ENCODE data around the gene NLGN1. TPM values are rescaled to one million over a fixed set of nuclear protein-coding genes. Genes with fewer than 3 reads are reported as not detected.

NLGN1 gene
- total and polyA plus RNA-seq, 9 of the 15 experiments (the other 6 are each of a cell fraction or from before 2014, with no cell fraction given) = under 0.01 to 0.01 TPM; not detected in 7

- TF ChIP-seq, protein P1, sequence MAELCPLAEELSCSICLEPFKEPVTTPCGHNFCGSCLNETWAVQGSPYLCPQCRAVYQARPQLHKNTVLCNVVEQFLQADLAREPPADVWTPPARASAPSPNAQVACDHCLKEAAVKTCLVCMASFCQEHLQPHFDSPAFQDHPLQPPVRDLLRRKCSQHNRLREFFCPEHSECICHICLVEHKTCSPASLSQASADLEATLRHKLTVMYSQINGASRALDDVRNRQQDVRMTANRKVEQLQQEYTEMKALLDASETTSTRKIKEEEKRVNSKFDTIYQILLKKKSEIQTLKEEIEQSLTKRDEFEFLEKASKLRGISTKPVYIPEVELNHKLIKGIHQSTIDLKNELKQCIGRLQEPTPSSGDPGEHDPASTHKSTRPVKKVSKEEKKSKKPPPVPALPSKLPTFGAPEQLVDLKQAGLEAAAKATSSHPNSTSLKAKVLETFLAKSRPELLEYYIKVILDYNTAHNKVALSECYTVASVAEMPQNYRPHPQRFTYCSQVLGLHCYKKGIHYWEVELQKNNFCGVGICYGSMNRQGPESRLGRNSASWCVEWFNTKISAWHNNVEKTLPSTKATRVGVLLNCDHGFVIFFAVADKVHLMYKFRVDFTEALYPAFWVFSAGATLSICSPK (IDR thresholded peaks at IDR 0.05; ENCODE audit: borderline replicate concordance) = no peak
- TF ChIP-seq SMARCE1 (IDR thresholded peaks at IDR 0.05) (no peak), ZNF766 (CRISPR knock-in tag; conservative IDR thresholded peaks at IDR 0.05) (no peak), NFYB (IDR thresholded peaks at IDR 0.05; ENCODE audit: extremely low read depth, insufficient read length) (no peak), PREB (CRISPR knock-in tag; IDR thresholded peaks at IDR 0.05) (no peak), SMARCA5 (IDR thresholded peaks at IDR 0.05) (no peak), AFF1 (IDR thresholded peaks at IDR 0.05; ENCODE audit: low read depth in 1 of 2, partially characterized antibody in 2 of 2) (no peak), HBP1 (CRISPR knock-in tag; IDR thresholded peaks at IDR 0.05) (no peak), SMAD3 (CRISPR knock-in tag; conservative IDR thresholded peaks at IDR 0.05) (no peak)
Measured at GRCh38 chr3:173568623-173569022, 171.1 kb downstream of the NLGN1 start (continued).
